ENCODE data around the gene BSCL2.

GRCh38 chr11:62677714-62678113 lies 29.5 kb downstream of the BSCL2 start:
- TF ChIP-seq CTCF (IDR thresholded peaks at IDR 0.05) (no peak), POLR2A (IDR thresholded peaks at IDR 0.05) (no peak)
